Gastroesophageal sphincter (tissue), 4 donors: ENCODE results near the gene STXBP1. TPM values are rescaled to one million over a fixed set of nuclear protein-coding genes. Genes with fewer than 3 reads are reported as not detected.
A peak's percentile ranks its signal among the peaks of the same experiment; 100 is the strongest.

Experiments used
- ATAC-seq: fragments of 150-250 bp; one replicate; pipeline ENCODE4 v1.9.1; 2016; ENCODE audit warnings: mild to moderate bottlenecking, moderate library complexity
- H3K27ac ChIP-seq, 4 donors: fragments of 200-600 bp; sonication (generic) in 3 of 4; 1 replicate in 3 of 4; 2 replicates in 1 of 4; pipeline ENCODE4 v1.5.1; 2016 to 2019
- H3K27me3 ChIP-seq: fragments of 200-600 bp; sonication (generic); one replicate; pipeline ENCODE4 v1.5.1; 2019
- H3K36me3 ChIP-seq, 2 donors: fragments of 200-600 bp; sonication (generic); one replicate each; pipeline ENCODE4 v1.5.1; 2019; ENCODE audit warnings: control low read depth in 1 of 2
- H3K4me1 ChIP-seq, 3 donors: fragments of 200-600 bp; sonication (generic); 1 replicate in 2 of 3; 2 replicates in 1 of 3; pipeline ENCODE4 v1.5.1; 2016 to 2019; ENCODE audit warnings: control low read depth in 2 of 3
- H3K4me3 ChIP-seq, 2 donors: fragments of 200-600 bp; sonication (generic); one replicate each; pipeline ENCODE4 v1.5.1; 2019; ENCODE audit warnings: mild to moderate bottlenecking in 1 of 2, moderate library complexity in 1 of 2
- H3K9me3 ChIP-seq, 3 donors: fragments of 200-600 bp; sonication (generic); one replicate each; pipeline ENCODE4 v1.5.1; 2017 to 2019; ENCODE audit warnings: control low read depth in 2 of 3
- EP300 ChIP-seq: sonication (generic); formaldehyde crosslinking; IDR thresholded peaks from one replicate; pipeline ENCODE4 v1.6.1; 2017; ENCODE audit warnings: antibody characterized with exemption, mild to moderate bottlenecking
- POLR2A ChIP-seq, 2 donors: fragments of 450-650 bp; IDR thresholded peaks; one replicate each; pipeline ENCODE4 v1.6.1; 2017; ENCODE audit warnings: antibody characterized with exemption in 2 of 2, mild to moderate bottlenecking in 2 of 2, moderate library complexity in 1 of 2
- POLR2AphosphoS5 ChIP-seq: sonication (generic); formaldehyde crosslinking; IDR thresholded peaks from one replicate; pipeline ENCODE4 v1.6.1; 2017; ENCODE audit warnings: antibody characterized with exemption
- WGBS, 2 donors: methylation state at CpG; one replicate each; pipeline ENCODE4 v1.1.5; 2018; ENCODE audit warnings: low coverage in 1 of 2; 5-methylcytosine and 5-hydroxymethylcytosine counted together
- total RNA-seq, 4 donors: library from RNA; depleted of rRNA; stranded (reverse); fragments of >200 nt; gene quantifications; one replicate each; pipeline ENCODE4 v1.1.0, GENCODE V29; 2016
- TF ChIP-seq, protein P1 (sequence below), 4 experiments: fragments of 200-600 bp in 2 of 4; fragments of 450-650 bp in 2 of 4; sonication (generic) in 1 of 4; IDR thresholded peaks; one replicate each; pipeline ENCODE4 v1.5.1; 2017 to 2019; ENCODE audit warnings: antibody characterized with exemption in 4 of 4, mild to moderate bottlenecking in 2 of 4, moderate library complexity in 2 of 4

Gene STXBP1
- total RNA-seq, 4 donors from 2014 or later, result 25.7 to 47.0 (median 33.1) TPM

DNA sequence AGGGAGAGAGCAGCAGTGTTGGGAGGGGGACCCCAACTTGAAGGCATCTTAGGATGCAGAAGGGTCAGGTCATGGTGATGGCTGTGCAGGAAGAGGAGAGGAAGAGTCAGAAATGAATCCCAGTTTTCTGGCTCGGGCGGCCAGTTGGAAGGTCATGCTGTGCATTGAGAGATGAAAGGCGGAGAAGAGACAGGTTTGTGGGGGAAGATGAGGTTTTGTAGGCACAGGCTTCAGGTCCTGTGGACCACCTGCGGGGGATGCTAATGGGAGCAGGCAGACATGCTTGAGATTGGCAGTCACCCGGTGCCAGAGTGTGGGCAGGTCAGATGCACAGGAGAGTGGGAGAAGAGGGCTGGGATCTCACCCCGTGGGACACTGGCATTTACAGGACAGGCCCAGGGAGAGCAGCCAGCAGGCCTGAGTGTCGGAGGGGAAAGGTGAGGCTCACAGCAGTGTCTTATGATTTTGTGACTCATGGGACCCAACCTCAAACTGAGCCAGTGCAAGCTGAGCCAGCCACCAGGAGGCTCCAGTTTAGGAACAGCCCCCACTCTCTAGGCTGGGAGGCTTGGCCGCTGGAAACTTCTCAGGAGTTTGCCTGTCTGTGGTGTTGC lies 17.5 kb downstream of the STXBP1 start:
- no peak overlapping the region for H3K4me3 ChIP-seq
- no peaks in the 10 kb centered on the region for H3K9me3 ChIP-seq
- WGBS, 2 donors, result 78 to 90% methylated on average over 4 to 5 of the region's 8 CpGs
- TF ChIP-seq, protein P1, sequence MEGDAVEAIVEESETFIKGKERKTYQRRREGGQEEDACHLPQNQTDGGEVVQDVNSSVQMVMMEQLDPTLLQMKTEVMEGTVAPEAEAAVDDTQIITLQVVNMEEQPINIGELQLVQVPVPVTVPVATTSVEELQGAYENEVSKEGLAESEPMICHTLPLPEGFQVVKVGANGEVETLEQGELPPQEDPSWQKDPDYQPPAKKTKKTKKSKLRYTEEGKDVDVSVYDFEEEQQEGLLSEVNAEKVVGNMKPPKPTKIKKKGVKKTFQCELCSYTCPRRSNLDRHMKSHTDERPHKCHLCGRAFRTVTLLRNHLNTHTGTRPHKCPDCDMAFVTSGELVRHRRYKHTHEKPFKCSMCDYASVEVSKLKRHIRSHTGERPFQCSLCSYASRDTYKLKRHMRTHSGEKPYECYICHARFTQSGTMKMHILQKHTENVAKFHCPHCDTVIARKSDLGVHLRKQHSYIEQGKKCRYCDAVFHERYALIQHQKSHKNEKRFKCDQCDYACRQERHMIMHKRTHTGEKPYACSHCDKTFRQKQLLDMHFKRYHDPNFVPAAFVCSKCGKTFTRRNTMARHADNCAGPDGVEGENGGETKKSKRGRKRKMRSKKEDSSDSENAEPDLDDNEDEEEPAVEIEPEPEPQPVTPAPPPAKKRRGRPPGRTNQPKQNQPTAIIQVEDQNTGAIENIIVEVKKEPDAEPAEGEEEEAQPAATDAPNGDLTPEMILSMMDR (IDR thresholded peaks at IDR 0.05), result no peak
- TF ChIP-seq POLR2A (IDR thresholded peaks at IDR 0.05) (no peak), EP300 (no peak), POLR2AphosphoS5 (no peak)
- no peaks in the 10 kb centered on the region for H3K36me3 ChIP-seq
- peak; percentile 28 for ATAC-seq
- H3K4me1 ChIP-seq, result peaks cover 0 to 26% (median 0%) of the 10 kb centered on the region in 3 donors
- no peak overlapping the region for H3K27ac ChIP-seq
- H3K27me3 ChIP-seq, result no peaks in the 10 kb centered on the region

DNA sequence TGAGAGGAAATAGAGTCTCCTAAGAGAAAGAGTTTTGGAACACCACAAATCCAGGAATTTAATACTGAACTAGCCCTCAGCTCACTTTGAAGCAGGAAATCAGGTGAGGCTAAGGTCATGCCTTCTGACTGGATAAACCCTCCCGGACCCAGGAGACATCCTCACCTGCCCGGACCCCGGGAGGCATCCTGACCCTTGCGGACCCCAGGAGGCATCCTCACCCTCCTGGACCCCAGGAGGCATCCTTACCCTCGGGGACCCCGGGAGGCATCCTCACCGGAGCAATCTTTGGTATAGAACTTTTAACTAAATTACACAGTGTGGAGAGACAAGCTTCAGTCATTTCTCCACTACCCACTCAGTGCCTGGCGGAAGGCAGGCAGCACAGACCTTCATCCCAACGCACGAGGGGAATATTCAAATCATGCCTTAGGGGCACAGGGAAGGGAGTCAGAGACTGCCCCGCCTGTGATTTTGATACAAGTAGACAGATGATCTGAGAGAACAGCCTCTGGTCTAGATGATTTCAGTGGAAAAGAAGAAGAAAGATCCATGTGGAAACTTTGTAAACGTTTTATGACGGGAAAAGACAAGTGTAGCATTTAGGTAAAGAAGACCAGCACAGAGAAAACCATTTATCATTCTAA lies 21.3 kb downstream of the STXBP1 start:
- Histone ChIP-seq H3K36me3 (no peaks in the 10 kb centered on the region), H3K27me3 (no peaks in the 10 kb centered on the region), H3K27ac (peak overlapping the region in 3 of 4 donors; percentile 27 to 51 (median 37)), H3K4me1 (peaks cover 0 to 48% (median 0%) of the 10 kb centered on the region in 3 donors), H3K4me3 (no peak overlapping the region), H3K9me3 (no peaks in the 10 kb centered on the region)
- no peak for TF ChIP-seq EP300
- no peak for TF ChIP-seq POLR2AphosphoS5
- TF ChIP-seq, protein P1 (IDR thresholded peaks at IDR 0.05), result no peak
- TF ChIP-seq POLR2A (IDR thresholded peaks at IDR 0.05), result no peak
- 77 to 83% methylated on average over 5 to 6 of the region's 13 CpGs for WGBS, 2 donors
- no peak for ATAC-seq

DNA sequence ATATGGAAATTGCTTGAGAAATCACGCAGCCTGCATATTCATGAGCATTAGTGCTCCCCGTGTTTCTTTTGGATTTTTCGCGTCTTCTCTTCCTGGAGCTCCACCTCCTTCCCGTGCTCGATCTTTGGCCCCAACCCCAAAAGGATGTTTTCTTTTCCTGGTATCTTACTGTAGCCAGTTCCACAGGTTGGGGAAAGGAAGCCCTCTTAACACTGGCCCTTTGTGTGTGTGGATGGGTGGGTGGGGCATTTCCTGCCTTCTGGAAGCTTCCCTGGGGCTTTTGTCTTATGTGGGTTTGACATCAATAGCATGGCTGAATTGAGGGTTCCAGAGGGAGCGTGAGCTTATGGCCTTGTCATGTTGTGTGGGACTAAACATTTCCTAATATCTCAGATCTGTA lies 21.9 kb downstream of the STXBP1 start:
- Histone ChIP-seq H3K27ac (peak overlapping the region in 3 of 4 donors; percentile 27 to 51 (median 32)), H3K36me3 (no peaks in the 10 kb centered on the region), H3K9me3 (no peaks in the 10 kb centered on the region), H3K4me3 (no peak overlapping the region), H3K27me3 (no peaks in the 10 kb centered on the region), H3K4me1 (peaks cover 0 to 41% (median 0%) of the 10 kb centered on the region in 3 donors)
- TF ChIP-seq POLR2A (IDR thresholded peaks at IDR 0.05), result no peak
- no peak for TF ChIP-seq EP300
- TF ChIP-seq, protein P1 (IDR thresholded peaks at IDR 0.05), result no peak
- TF ChIP-seq POLR2AphosphoS5, result no peak
- ATAC-seq, result no peak
- WGBS, 2 donors, result 76 to 77% methylated on average over 6 of the region's 7 CpGs

DNA sequence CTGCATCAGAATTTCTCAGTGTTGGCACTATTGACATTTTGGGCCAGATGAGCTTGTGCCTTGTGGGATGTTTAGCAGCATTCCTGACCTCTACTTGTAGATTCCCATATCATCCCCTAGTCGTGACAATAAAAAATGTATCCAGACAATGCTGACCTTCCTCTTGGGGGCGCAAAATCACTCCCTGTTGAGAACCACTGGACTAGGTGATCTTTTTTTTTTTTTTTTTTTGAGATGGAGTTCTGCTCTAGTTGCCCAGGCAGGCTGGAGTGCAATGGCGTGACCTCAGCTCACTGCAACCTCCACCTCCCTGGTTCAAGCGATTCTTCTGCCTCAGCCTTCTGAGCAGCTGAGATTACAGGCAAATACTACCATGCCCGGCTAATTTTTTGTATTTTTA lies 22.6 kb downstream of the STXBP1 start:
- WGBS, 2 donors, result 92% methylated on average over 4 of the region's 5 CpGs; no CpG with 5 or more reads in 1 of the 2 donors
- Histone ChIP-seq H3K4me1 (peaks cover 0 to 35% (median 0%) of the 10 kb centered on the region in 3 donors), H3K36me3 (no peaks in the 10 kb centered on the region), H3K27ac (peak overlapping the region in 1 of 4 donors; percentile 32), H3K4me3 (no peak overlapping the region), H3K9me3 (no peaks in the 10 kb centered on the region), H3K27me3 (no peaks in the 10 kb centered on the region)
- no peak for ATAC-seq
- TF ChIP-seq, protein P1 (IDR thresholded peaks at IDR 0.05), result no peak
- TF ChIP-seq POLR2A (IDR thresholded peaks at IDR 0.05) (no peak), EP300 (no peak), POLR2AphosphoS5 (no peak)
